HG02981 (cell line): ENCODE measurements around the gene CFAP210.

Experiments
- ATAC-seq: cut with Tn5 transposase; IDR thresholded peaks from one replicate; pipeline ENCODE4 v1.9.1; 2021; ENCODE audit warnings: mild to moderate bottlenecking, moderate library complexity; ENCODE audit not compliant: unreplicated experiment

The CFAP210 gene

GRCh38 chr2:169694113-169694893, at the start of gene CFAP210, which contains the start of gene PHOSPHO2:
Gene CFAP210 (minus strand): TSS chr2:169694405. CDS start chr2:169694327, 78 bp downstream.
Gene PHOSPHO2 (plus strand): TSS chr2:169694469. CDS start chr2:169700972, 6,503 bp downstream.
- peak; percentile 97 for ATAC-seq

- no peak for ATAC-seq
These were observed 49.3 kb upstream of the CFAP210 start for GRCh38 chr2:169743549-169743948.

- ATAC-seq, result no peak
These were observed 45.1 kb upstream of the CFAP210 start for GRCh38 chr2:169739351-169739750.

- ATAC-seq, result no peak
These were observed 44.5 kb upstream of the CFAP210 start for GRCh38 chr2:169738566-169739229.

- no peak for ATAC-seq
These were observed 42.7 kb upstream of the CFAP210 start for GRCh38 chr2:169736902-169737301.

- ATAC-seq, result no peak
These were observed 41.4 kb upstream of the CFAP210 start for GRCh38 chr2:169735623-169736022.

- peak; percentile 40 for ATAC-seq
These were observed 40.1 kb upstream of the CFAP210 start for GRCh38 chr2:169734169-169734847.

- no peak for ATAC-seq
These were observed 38.6 kb upstream of the CFAP210 start for GRCh38 chr2:169732583-169733358.

- ATAC-seq, result no peak
These were observed 37.9 kb upstream of the CFAP210 start for GRCh38 chr2:169732075-169732474.

- no peak for ATAC-seq
These were observed 35.0 kb upstream of the CFAP210 start for GRCh38 chr2:169729274-169729605.

GRCh38 chr2:169727065-169727464, 32.9 kb upstream of the CFAP210 start:
- ATAC-seq, result no peak

GRCh38 chr2:169721016-169721415, 26.8 kb upstream of the CFAP210 start:
- no peak for ATAC-seq

GRCh38 chr2:169718930-169719504, 24.8 kb upstream of the CFAP210 start:
- no peak for ATAC-seq

GRCh38 chr2:169717691-169718063, 23.5 kb upstream of the CFAP210 start:
- no peak for ATAC-seq

- no peak for ATAC-seq
These were observed 22.9 kb upstream of the CFAP210 start for GRCh38 chr2:169716938-169717690.

GRCh38 chr2:169716238-169716886, 22.2 kb upstream of the CFAP210 start:
- no peak for ATAC-seq

GRCh38 chr2:169715379-169716237, 21.4 kb upstream of the CFAP210 start:
- ATAC-seq, result no peak

- no peak for ATAC-seq
These were observed 20.5 kb upstream of the CFAP210 start for GRCh38 chr2:169714699-169715098.

GRCh38 chr2:169713331-169713730, 19.1 kb upstream of the CFAP210 start:
- ATAC-seq, result no peak
